ENCODE measurements around the gene CACNA1I.

The CACNA1I gene

GRCh38 chr22:39563571-39564428 lies 6.8 kb upstream of the CACNA1I start:
- DNase-seq (ENCODE audit: low spot score): no peak

DNA sequence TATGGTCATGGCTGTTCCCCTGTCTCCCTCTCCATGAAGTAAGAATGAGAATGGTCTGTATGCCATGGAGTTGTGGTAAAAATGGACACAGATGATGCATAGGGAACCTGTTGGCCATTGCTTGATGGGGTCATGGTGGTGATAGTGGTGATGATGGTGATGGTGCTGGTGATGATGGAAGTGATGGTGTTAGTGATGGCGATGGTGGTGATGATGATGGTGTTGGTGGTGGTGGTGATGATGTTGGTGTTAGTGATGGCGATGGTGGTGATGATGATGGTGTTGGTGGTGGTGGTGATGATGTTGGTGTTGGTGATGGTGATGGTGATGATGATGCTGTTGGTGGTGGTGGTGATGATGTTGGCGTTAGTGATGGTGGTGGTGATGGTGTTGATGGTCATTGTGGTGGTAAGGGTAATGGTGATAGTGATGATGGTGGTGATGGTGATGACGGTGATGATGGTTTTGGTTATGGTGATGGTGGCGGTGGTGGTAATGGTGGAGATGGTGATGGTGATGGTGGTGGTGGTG lies 5.1 kb upstream of the CACNA1I start:
- DNase-seq (ENCODE audit: low spot score): no peak
- TF ChIP-seq, protein P1, sequence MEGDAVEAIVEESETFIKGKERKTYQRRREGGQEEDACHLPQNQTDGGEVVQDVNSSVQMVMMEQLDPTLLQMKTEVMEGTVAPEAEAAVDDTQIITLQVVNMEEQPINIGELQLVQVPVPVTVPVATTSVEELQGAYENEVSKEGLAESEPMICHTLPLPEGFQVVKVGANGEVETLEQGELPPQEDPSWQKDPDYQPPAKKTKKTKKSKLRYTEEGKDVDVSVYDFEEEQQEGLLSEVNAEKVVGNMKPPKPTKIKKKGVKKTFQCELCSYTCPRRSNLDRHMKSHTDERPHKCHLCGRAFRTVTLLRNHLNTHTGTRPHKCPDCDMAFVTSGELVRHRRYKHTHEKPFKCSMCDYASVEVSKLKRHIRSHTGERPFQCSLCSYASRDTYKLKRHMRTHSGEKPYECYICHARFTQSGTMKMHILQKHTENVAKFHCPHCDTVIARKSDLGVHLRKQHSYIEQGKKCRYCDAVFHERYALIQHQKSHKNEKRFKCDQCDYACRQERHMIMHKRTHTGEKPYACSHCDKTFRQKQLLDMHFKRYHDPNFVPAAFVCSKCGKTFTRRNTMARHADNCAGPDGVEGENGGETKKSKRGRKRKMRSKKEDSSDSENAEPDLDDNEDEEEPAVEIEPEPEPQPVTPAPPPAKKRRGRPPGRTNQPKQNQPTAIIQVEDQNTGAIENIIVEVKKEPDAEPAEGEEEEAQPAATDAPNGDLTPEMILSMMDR (IDR thresholded peaks at IDR 0.05; ENCODE audit: extremely low read depth, missing control alignments): no peak

More at GRCh38 chr22:39563571-39564428, 6.8 kb upstream of the CACNA1I start:
- TF ChIP-seq, protein P1 (IDR thresholded peaks at IDR 0.05; ENCODE audit: extremely low read depth, missing control alignments): no peak

DNA sequence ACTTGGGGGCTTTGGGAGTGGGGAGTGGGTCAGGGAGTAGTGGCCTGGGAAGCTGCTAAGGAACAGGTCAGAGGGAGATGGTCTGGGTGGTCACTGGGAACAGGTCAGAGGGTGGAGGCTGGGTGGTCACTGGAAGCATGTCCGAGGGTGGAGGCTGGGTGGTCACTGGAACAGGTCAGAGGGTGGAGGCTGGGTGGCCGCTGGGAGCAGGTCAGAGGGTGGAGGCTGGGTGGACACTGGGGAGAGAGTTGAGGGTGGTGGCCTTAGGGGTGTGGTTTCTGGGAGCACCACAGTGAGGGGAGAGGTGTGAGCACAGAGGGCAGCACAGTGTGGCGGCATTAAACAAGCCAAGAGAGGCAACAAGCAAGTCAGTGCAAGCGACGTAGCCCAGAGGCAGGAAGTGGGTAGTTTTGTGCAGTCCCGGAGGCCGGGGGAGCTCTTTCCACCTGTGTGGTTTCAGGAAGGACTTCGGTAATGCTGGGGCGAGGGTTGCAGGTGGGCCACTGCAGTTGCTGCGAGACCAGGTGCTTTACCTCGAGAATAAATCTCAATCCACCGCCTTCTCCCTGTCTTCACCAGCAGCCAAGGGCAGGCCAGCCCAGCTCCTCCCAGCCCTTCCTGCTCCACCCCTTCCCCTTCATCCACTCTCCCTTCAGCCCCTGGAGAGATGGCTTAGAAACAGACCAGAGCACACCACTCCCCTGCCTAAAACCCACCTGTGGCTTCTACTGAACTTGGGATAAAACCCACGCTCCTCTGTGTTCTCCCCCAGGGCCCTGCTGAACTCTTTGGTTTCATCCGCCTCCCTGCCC lies 3.2 kb upstream of the CACNA1I start:
- TF ChIP-seq, protein P1 (IDR thresholded peaks at IDR 0.05; ENCODE audit: extremely low read depth, missing control alignments): no peak
- no peak for DNase-seq (ENCODE audit: low spot score)

- DNase-seq (ENCODE audit: low spot score): no peak
- TF ChIP-seq, protein P1 (IDR thresholded peaks at IDR 0.05; ENCODE audit: extremely low read depth, missing control alignments): no peak
Measured at GRCh38 chr22:39568278-39568981, 2.1 kb upstream of the CACNA1I start.

DNA sequence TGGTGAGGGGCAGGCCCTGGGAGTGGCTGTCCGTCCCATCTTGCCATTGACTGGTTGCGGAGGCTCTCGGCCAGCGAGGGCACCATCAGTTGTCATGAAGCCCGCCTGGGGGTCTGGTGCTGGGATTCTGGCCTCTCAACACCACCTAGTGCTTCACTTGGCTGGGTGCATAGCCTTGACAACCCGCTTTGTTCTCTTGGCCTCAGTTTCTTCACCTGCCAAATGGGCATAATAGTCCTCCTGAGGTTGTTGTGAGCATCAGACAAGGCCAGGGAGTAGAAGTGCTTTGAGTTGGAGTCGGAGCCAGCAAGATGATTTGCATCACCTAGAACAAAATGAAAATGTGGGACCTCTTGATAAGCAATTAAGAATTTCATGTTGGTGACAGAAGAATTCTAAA lies 1.5 kb upstream of the CACNA1I start:
- TF ChIP-seq, protein P1 (IDR thresholded peaks at IDR 0.05; ENCODE audit: extremely low read depth, missing control alignments): no peak
- no peak for DNase-seq (ENCODE audit: low spot score)

- TF ChIP-seq, protein P1 (IDR thresholded peaks at IDR 0.05; ENCODE audit: extremely low read depth, missing control alignments): no peak
- no peak for DNase-seq (ENCODE audit: low spot score)
Measured at GRCh38 chr22:39570226-39570625, 327 bp upstream of the CACNA1I start.

Data from GM20000 (cell line).